HepG2 (cell line): ENCODE data around the gene CDC6. TPM values are rescaled to one million over a fixed set of nuclear protein-coding genes. Genes with fewer than 3 reads are reported as not detected.

Experiments
- CEBPZ ChIP-seq: IDR thresholded peaks from 2 replicates; pipeline ENCODE4 v1.6.1; 2012; ENCODE audit warnings: low read length, improper control_type of control experiment
- FLYWCH1 ChIP-seq: sonication (generic); formaldehyde crosslinking; IDR thresholded peaks from 2 replicates; pipeline ENCODE4 v1.8.1; 2023; ENCODE audit warnings: mild to moderate bottlenecking, missing genetic modification reagents
- HMGXB4 ChIP-seq, 2 experiments: sonication (generic) in 1 of 2; formaldehyde crosslinking in 1 of 2; IDR thresholded peaks; 2 replicates each; pipeline versions ENCODE4 v1.4.0 to v1.6.1; 2018 to 2020; ENCODE audit warnings: missing genetic modification reagents in 2 of 2, borderline replicate concordance in 1 of 2, low read depth in 1 of 2, mild to moderate bottlenecking in 1 of 2, missing biosample characterization in 1 of 2
- HNF1B ChIP-seq: sonication (generic); formaldehyde crosslinking; IDR thresholded peaks from 2 replicates; pipeline ENCODE4 v1.5.1; 2020; ENCODE audit warnings: mild to moderate bottlenecking, moderate library complexity, missing genetic modification reagents
- MAFG ChIP-seq: sonication (generic); formaldehyde crosslinking; IDR thresholded peaks from 2 replicates; pipeline ENCODE4 v1.5.1; 2020; ENCODE audit warnings: mild to moderate bottlenecking, missing genetic modification reagents
- MEIS2 ChIP-seq: sonication (generic); formaldehyde crosslinking; IDR thresholded peaks from 2 replicates; pipeline ENCODE4 v1.9.0; 2021; ENCODE audit warnings: mild to moderate bottlenecking, missing genetic modification reagents
- PPARG ChIP-seq: conservative IDR thresholded peaks from 2 replicates; pipeline ENCODE4 v1.6.1; 2016; ENCODE audit warnings: missing biosample characterization, missing genetic modification reagents
- PRMT3 ChIP-seq: sonication (generic); formaldehyde crosslinking; IDR thresholded peaks from 2 replicates; pipeline ENCODE4 v1.8.1; 2022; ENCODE audit warnings: low read depth, mild to moderate bottlenecking, moderate library complexity, missing genetic modification reagents, borderline replicate concordance
- RELA ChIP-seq: sonication (generic); formaldehyde crosslinking; IDR thresholded peaks from 2 replicates; pipeline ENCODE4 v1.4.0; 2020; ENCODE audit warnings: missing genetic modification reagents
- SIN3A ChIP-seq: IDR thresholded peaks from 2 replicates; pipeline ENCODE4 v1.6.1; 2011; ENCODE audit warnings: low read depth, mild to moderate bottlenecking, control low read depth, low read length, borderline replicate concordance
- UBTF ChIP-seq: sonication (generic); formaldehyde crosslinking; IDR thresholded peaks from 2 replicates; pipeline ENCODE4 v1.4.0; 2020; ENCODE audit warnings: mild to moderate bottlenecking, missing genetic modification reagents
- ZBTB7A ChIP-seq: sonication (generic); formaldehyde crosslinking; IDR thresholded peaks from 2 replicates; pipeline ENCODE4 v1.8.0; 2022; ENCODE audit warnings: mild to moderate bottlenecking, missing genetic modification reagents
- ZIK1 ChIP-seq: sonication (generic); formaldehyde crosslinking; IDR thresholded peaks from 2 replicates; pipeline ENCODE4 v1.5.0; 2020; ENCODE audit warnings: mild to moderate bottlenecking, low read depth, missing genetic modification reagents, borderline replicate concordance
- ZNF580 ChIP-seq: IDR thresholded peaks from 2 replicates; pipeline ENCODE4 v1.6.1; 2016; ENCODE audit warnings: low read depth, borderline replicate concordance
- ZNF780A ChIP-seq: sonication (generic); formaldehyde crosslinking; IDR thresholded peaks from 2 replicates; pipeline ENCODE4 v1.8.0; 2022; ENCODE audit warnings: mild to moderate bottlenecking, missing genetic modification reagents, moderate library complexity
- ZSCAN5A ChIP-seq: sonication (generic); formaldehyde crosslinking; IDR thresholded peaks from 2 replicates; pipeline ENCODE4 v1.8.0; 2022; ENCODE audit warnings: mild to moderate bottlenecking, missing genetic modification reagents, borderline replicate concordance
- polyA plus RNA-seq, 8 experiments: library from polyadenylated mRNA; depleted of rRNA in 3 of 8; stranded (reverse) in 7 of 8; unstranded in 1 of 8; fragments of >200 nt; fragmentation: Illumina TruSeq in 4 of 8; extraction: Trizol in 4 of 8; gene quantifications; 2 replicates each; pipeline versions ENCODE4 v1.2.1 to v1.2.3, GENCODE V29; 2011 to 2016; ENCODE audit warnings: low read depth in 4 of 8, missing spikeins in 1 of 8, mixed read lengths in 1 of 8; ENCODE audit not compliant: insufficient read depth in 1 of 8
- total RNA-seq, 5 experiments: library from RNA; depleted of rRNA; stranded (reverse); fragments of >200 nt; fragmentation: Illumina TruSeq; extraction: Trizol; gene quantifications; 2 replicates each; pipeline ENCODE4 v1.2.3, GENCODE V29; 2016; ENCODE audit warnings: low read depth in 1 of 5

Gene CDC6
- total and polyA plus RNA-seq, 2 of the 13 experiments (the other 11 are each of a cell fraction or from before 2014, with no cell fraction given) = 17.4 to 114 TPM

GRCh38 chr17:40345161-40345993 lies 57.7 kb downstream of the CDC6 start (continued):
- TF ChIP-seq HMGXB4 (CRISPR knock-in tag; IDR thresholded peaks at IDR 0.05; ENCODE audit: borderline replicate concordance in 1 of 2, low read depth in 1 of 2) (peak; percentile 31 to 91; a peak in 3 of 4 replicates), MAFG (CRISPR knock-in tag) (no peak), UBTF (CRISPR knock-in tag) (peak; percentile 74), FLYWCH1 (no peak), PPARG (CRISPR knock-in tag) (no peak), ZNF580 (CRISPR knock-in tag) (no peak; the same call in none of the 2 replicates), ZSCAN5A (CRISPR knock-in tag) (no peak; the same call in 1 of the 2 replicates), CEBPZ (no peak), SIN3A (no peak), ZBTB7A (CRISPR knock-in tag) (peak; percentile 69), ZIK1 (CRISPR knock-in tag) (no peak; the same call in 1 of the 2 replicates), ZNF780A (CRISPR knock-in tag) (no peak), PRMT3 (CRISPR knock-in tag) (no peak), RELA (CRISPR knock-in tag) (no peak), HNF1B (CRISPR knock-in tag) (peak; percentile 40; the same call in 1 of the 2 replicates), MEIS2 (no peak)
